SK-N-SH treated with all-trans-retinoic acid at 6 μM for 48 hours (cell line): ENCODE data around the gene CLDN5.

Experiments used
- ARNTL ChIP-seq: fragments of 450-650 bp; formaldehyde crosslinking; IDR thresholded peaks from 2 replicates; pipeline ENCODE4 v1.5.0; 2020; ENCODE audit warnings: low read depth, mild to moderate bottlenecking, moderate library complexity, borderline replicate concordance
- CSDC2 ChIP-seq: fragments of 250-450 bp; sonication (Bioruptor Pico); IDR thresholded peaks from 2 replicates; pipeline ENCODE4 v1.5.0; 2020; ENCODE audit warnings: mild to moderate bottlenecking, moderate library complexity
- GLIS3 ChIP-seq: fragments of 250-450 bp; sonication (Bioruptor Pico); IDR thresholded peaks from 2 replicates; pipeline ENCODE4 v1.5.0; 2020; ENCODE audit warnings: mild to moderate bottlenecking, moderate library complexity
- ISL1 ChIP-seq: fragments of 250-450 bp; sonication (Bioruptor Pico); IDR thresholded peaks from 2 replicates; pipeline ENCODE4 v2.1.2; 2022; ENCODE audit warnings: mild to moderate bottlenecking, moderate library complexity
- OSR1 ChIP-seq: fragments of 250-450 bp; sonication (Bioruptor Pico); IDR thresholded peaks from 2 replicates; pipeline ENCODE4 v1.8.0; 2022; ENCODE audit warnings: moderate library complexity, mild to moderate bottlenecking, inconsistent platforms
- PATZ1 ChIP-seq: fragments of 250-450 bp; sonication (Bioruptor Pico); IDR thresholded peaks from 2 replicates; pipeline ENCODE4 v1.8.0; 2020; ENCODE audit warnings: mild to moderate bottlenecking, moderate library complexity, borderline replicate concordance
- SNAI2 ChIP-seq: fragments of 250-450 bp; sonication (Bioruptor Pico); IDR thresholded peaks from 2 replicates; pipeline ENCODE4 v1.5.0; 2020; ENCODE audit warnings: mild to moderate bottlenecking, moderate library complexity
- ZC3H10 ChIP-seq: fragments of 250-450 bp; sonication (Bioruptor Pico); IDR thresholded peaks from 2 replicates; pipeline ENCODE4 v1.5.1; 2021; ENCODE audit warnings: mild to moderate bottlenecking, moderate library complexity
- ZFP3 ChIP-seq: fragments of 250-450 bp; sonication (Bioruptor Pico); IDR thresholded peaks from 2 replicates; pipeline ENCODE4 v1.5.0; 2020; ENCODE audit warnings: mild to moderate bottlenecking, moderate library complexity
- ZNF565 ChIP-seq: fragments of 450-650 bp; formaldehyde crosslinking; conservative IDR thresholded peaks from 2 replicates; pipeline ENCODE4 v1.5.0; 2020; ENCODE audit warnings: low read depth, mild to moderate bottlenecking, moderate library complexity
- ZNF70 ChIP-seq: fragments of 450-650 bp; formaldehyde crosslinking; IDR thresholded peaks from 2 replicates; pipeline ENCODE4 v1.5.0; 2020; ENCODE audit warnings: mild to moderate bottlenecking, moderate library complexity

GRCh38 chr22:19479355-19480172 is 44.6 kb downstream of the CLDN5 start, which contains the start of gene CDC45:
- TF ChIP-seq CSDC2 (CRISPR knock-in tag) (peak; percentile 88), ZFP3 (CRISPR knock-in tag) (peak; percentile 50; the same call in 1 of the 2 replicates), SNAI2 (CRISPR knock-in tag) (no peak), ZNF70 (CRISPR knock-in tag) (no peak), ZC3H10 (no peak), OSR1 (no peak), GLIS3 (CRISPR knock-in tag) (no peak), ARNTL (CRISPR knock-in tag) (no peak), ISL1 (no peak), ZNF565 (CRISPR knock-in tag) (no peak), PATZ1 (no peak)
